WTC11 (cell line): ENCODE results near the gene INHBB. TPM values are rescaled to one million over a fixed set of nuclear protein-coding genes. Genes with fewer than 3 reads are reported as not detected.
A peak's percentile ranks its signal among the peaks of the same experiment; 100 is the strongest.

Source experiments
- ATAC-seq: fragments of 200-7000 bp; cut with Tn5 transposase; 2 replicates; pipeline ENCODE4 v1.10.0; 2021; ENCODE audit warnings: mild to moderate bottlenecking, moderate library complexity
- CTCF ChIA-PET: fragments of 300-600 bp; sonication (Branson Sonifier 250); formaldehyde crosslinking; loops from one replicate; lab custom pipeline; 2021; ENCODE audit warnings: antibody characterized with exemption; lab: Charles Lee
- POLR2A ChIA-PET: fragments of 350-600 bp; sonication (Branson Sonifier 250); formaldehyde crosslinking; loops from one replicate; lab custom pipeline; 2021; ENCODE audit warnings: antibody characterized with exemption; lab: Charles Lee
- DNase-seq: peaks from one replicate; pipeline ENCODE4 v3.0.0; 2021; ENCODE audit warnings: low spot score
- H3K27ac Mint-ChIP-seq: 2 replicates; pipeline ENCODE4 v1.8.0; 2021; ENCODE audit warnings: mixed read lengths
- H3K27me3 Mint-ChIP-seq: 2 replicates; pipeline ENCODE4 v1.8.0; 2021; ENCODE audit warnings: low read depth, mild to moderate bottlenecking, moderate library complexity, mixed read lengths
- H3K36me3 Mint-ChIP-seq: 2 replicates; pipeline ENCODE4 v1.8.0; 2021; ENCODE audit warnings: mixed read lengths
- H3K4me1 Mint-ChIP-seq: 2 replicates; pipeline ENCODE4 v1.8.0; 2022; ENCODE audit warnings: mixed read lengths
- H3K4me3 Mint-ChIP-seq: 2 replicates; pipeline ENCODE4 v1.8.0; 2021; ENCODE audit warnings: mild to moderate bottlenecking, moderate library complexity, mixed read lengths
- H3K9me3 Mint-ChIP-seq: 2 replicates; pipeline ENCODE4 v1.8.0; 2021; ENCODE audit warnings: mixed read lengths
- CDX4 ChIP-seq: fragments of 250-450 bp; sonication (Bioruptor Pico); IDR thresholded peaks from 2 replicates; pipeline ENCODE4 v1.9.0; 2021; ENCODE audit warnings: moderate library complexity, mild to moderate bottlenecking, inconsistent platforms, borderline replicate concordance
- CREM ChIP-seq: sonication (generic); formaldehyde crosslinking; IDR thresholded peaks from 2 replicates; pipeline ENCODE4 v1.8.1; 2022; ENCODE audit warnings: mild to moderate bottlenecking, missing genetic modification reagents, moderate library complexity
- ESRRA ChIP-seq: sonication (generic); formaldehyde crosslinking; IDR thresholded peaks from 2 replicates; pipeline ENCODE4 v1.8.1; 2022; ENCODE audit warnings: mild to moderate bottlenecking, missing genetic modification reagents, borderline replicate concordance
- ETV6 ChIP-seq: sonication (generic); formaldehyde crosslinking; IDR thresholded peaks from 2 replicates; pipeline ENCODE4 v1.8.1; 2022; ENCODE audit warnings: mild to moderate bottlenecking, missing genetic modification reagents
- FOXJ3 ChIP-seq: sonication (generic); formaldehyde crosslinking; IDR thresholded peaks from 2 replicates; pipeline ENCODE4 v1.9.0; 2021; ENCODE audit warnings: missing genetic modification reagents, mild to moderate bottlenecking, borderline replicate concordance
- GRHL2 ChIP-seq: fragments of 250-450 bp; sonication (Bioruptor Pico); IDR thresholded peaks from 2 replicates; pipeline ENCODE4 v1.8.0; 2022; ENCODE audit warnings: mild to moderate bottlenecking, moderate library complexity; ENCODE audit not compliant: insufficient replicate concordance, severe bottlenecking
- GTF2I ChIP-seq: fragments of 250-450 bp; sonication (Bioruptor Pico); conservative IDR thresholded peaks from 2 replicates; pipeline ENCODE4 v1.4.0; 2021; ENCODE audit warnings: mild to moderate bottlenecking
- MYBL2 ChIP-seq: sonication (generic); formaldehyde crosslinking; IDR thresholded peaks from 2 replicates; pipeline ENCODE4 v1.8.1; 2023; ENCODE audit warnings: mild to moderate bottlenecking, moderate library complexity, missing genetic modification reagents
- NFE2L1 ChIP-seq: sonication (generic); formaldehyde crosslinking; IDR thresholded peaks from 2 replicates; pipeline ENCODE4 v1.8.1; 2023; ENCODE audit warnings: missing genetic modification reagents
- NR3C1 ChIP-seq: sonication (generic); formaldehyde crosslinking; conservative IDR thresholded peaks from 2 replicates; pipeline ENCODE4 v1.8.1; 2023; ENCODE audit warnings: low read depth, mild to moderate bottlenecking, missing genetic modification reagents
- OVOL2 ChIP-seq: fragments of 250-450 bp; sonication (Bioruptor Pico); IDR thresholded peaks from 2 replicates; pipeline ENCODE4 v1.9.0; 2021; ENCODE audit warnings: mild to moderate bottlenecking, borderline replicate concordance
- ZNF219 ChIP-seq: sonication (generic); formaldehyde crosslinking; IDR thresholded peaks from 2 replicates; pipeline ENCODE4 v1.8.0; 2023; ENCODE audit warnings: missing genetic modification reagents, mild to moderate bottlenecking, borderline replicate concordance
- ZNF263 ChIP-seq: sonication (generic); formaldehyde crosslinking; IDR thresholded peaks from 2 replicates; pipeline ENCODE4 v1.8.1; 2022; ENCODE audit warnings: low read depth, mild to moderate bottlenecking, moderate library complexity, missing genetic modification reagents
- ZNF416 ChIP-seq: fragments of 250-450 bp; sonication (Bioruptor Pico); IDR thresholded peaks from 2 replicates; pipeline ENCODE4 v1.9.0; 2021; ENCODE audit warnings: mild to moderate bottlenecking, inconsistent platforms
- ZNF423 ChIP-seq: fragments of 250-450 bp; sonication (Bioruptor Pico); IDR thresholded peaks from 2 replicates; pipeline ENCODE4 v2.1.2; 2022; ENCODE audit warnings: mild to moderate bottlenecking, moderate library complexity
- ZNF425 ChIP-seq: fragments of 250-450 bp; sonication (Bioruptor Pico); conservative IDR thresholded peaks from 2 replicates; pipeline ENCODE4 v1.9.0; 2021; ENCODE audit warnings: mild to moderate bottlenecking
- total RNA-seq: library from RNA; stranded (reverse); gene quantifications from 3 replicates; pipeline ENCODE4 v1.2.3, GENCODE V29; 2021
- TF ChIP-seq, protein P1 (sequence below): sonication (generic); formaldehyde crosslinking; conservative IDR thresholded peaks from 2 replicates; pipeline ENCODE4 v1.8.1; 2022; ENCODE audit warnings: mild to moderate bottlenecking, missing genetic modification reagents
- TF ChIP-seq, protein P2 (sequence below): sonication (generic); formaldehyde crosslinking; IDR thresholded peaks from 2 replicates; pipeline ENCODE4 v1.8.1; 2022; ENCODE audit warnings: mild to moderate bottlenecking, missing genetic modification reagents, moderate library complexity, borderline replicate concordance
- TF ChIP-seq, protein P3 (sequence below): sonication (generic); formaldehyde crosslinking; IDR thresholded peaks from 2 replicates; pipeline ENCODE4 v1.8.1; 2023; ENCODE audit warnings: mild to moderate bottlenecking, missing genetic modification reagents, moderate library complexity
- TF ChIP-seq, protein P4 (sequence below): sonication (generic); formaldehyde crosslinking; IDR thresholded peaks from 2 replicates; pipeline ENCODE4 v1.8.1; 2023; ENCODE audit warnings: mild to moderate bottlenecking, moderate library complexity, missing genetic modification reagents
- TF ChIP-seq, protein P5 (sequence below): sonication (generic); formaldehyde crosslinking; IDR thresholded peaks from 2 replicates; pipeline ENCODE4 v1.8.0; 2022; ENCODE audit warnings: mild to moderate bottlenecking, missing genetic modification reagents
- TF ChIP-seq, protein P6 (sequence below): fragments of 250-450 bp; sonication (Bioruptor Pico); IDR thresholded peaks from 2 replicates; pipeline ENCODE4 v1.9.0; 2021; ENCODE audit warnings: mild to moderate bottlenecking
- TF ChIP-seq, protein P7 (sequence below): sonication (generic); formaldehyde crosslinking; IDR thresholded peaks from 2 replicates; pipeline ENCODE4 v1.8.1; 2023; ENCODE audit warnings: mild to moderate bottlenecking, missing genetic modification reagents, moderate library complexity

The INHBB gene
- total RNA-seq, 1 experiment from 2014 or later = 0.26 TPM

DNA sequence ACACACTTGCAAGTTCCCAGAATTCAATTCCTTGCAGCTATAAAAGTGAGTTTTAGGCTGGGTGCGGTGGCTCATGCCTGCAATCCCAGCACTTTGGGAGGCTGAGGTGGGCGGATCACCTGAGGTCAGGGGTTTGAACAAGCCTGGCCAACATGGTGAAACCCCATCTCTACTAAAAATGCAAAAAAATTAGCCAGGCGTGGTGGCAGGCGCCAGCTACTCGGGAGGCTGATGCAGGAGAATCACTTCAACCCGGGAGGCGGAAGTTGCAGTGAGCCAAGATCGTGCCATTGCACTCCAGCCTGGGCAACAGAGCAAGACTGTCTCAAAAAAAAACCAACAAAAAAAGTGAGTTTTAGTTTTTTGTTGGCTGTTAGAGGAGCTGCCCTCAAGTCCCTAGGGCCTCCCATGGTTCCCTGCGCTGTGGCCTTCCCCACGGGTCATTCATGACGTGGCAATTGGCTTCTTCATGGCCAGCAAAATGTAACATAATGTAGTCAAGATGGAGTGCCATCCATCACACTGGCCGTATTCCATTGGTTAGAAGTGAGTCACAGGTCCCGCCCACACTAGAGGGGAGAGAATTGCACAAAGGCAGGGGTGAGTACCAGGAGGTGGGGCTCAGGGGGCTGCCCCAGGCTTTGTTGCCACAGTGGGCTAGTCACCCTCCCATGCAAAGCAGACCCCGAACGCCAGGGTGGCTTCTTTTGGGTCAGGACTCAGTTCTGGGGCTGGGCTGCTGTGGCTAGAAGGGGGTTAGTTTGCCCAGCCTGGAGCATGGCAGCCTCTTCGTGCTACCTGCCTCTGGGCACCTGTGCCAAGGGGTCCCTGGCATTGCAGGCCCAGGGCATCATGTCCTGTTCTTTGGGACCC, 37.7 kb upstream of the INHBB start:
- Mint-ChIP-seq H3K27me3 (peaks cover 64% of the 10 kb centered on the region), H3K4me1 (peaks cover 9% of the 10 kb centered on the region), H3K4me3 (no peak overlapping the region), H3K27ac (no peak overlapping the region), H3K36me3 (no peaks in the 10 kb centered on the region), H3K9me3 (no peaks in the 10 kb centered on the region)
- no peak for TF ChIP-seq ZNF425
- TF ChIP-seq, protein P1, sequence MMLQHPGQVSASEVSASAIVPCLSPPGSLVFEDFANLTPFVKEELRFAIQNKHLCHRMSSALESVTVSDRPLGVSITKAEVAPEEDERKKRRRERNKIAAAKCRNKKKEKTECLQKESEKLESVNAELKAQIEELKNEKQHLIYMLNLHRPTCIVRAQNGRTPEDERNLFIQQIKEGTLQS = no peak
- TF ChIP-seq, protein P2, sequence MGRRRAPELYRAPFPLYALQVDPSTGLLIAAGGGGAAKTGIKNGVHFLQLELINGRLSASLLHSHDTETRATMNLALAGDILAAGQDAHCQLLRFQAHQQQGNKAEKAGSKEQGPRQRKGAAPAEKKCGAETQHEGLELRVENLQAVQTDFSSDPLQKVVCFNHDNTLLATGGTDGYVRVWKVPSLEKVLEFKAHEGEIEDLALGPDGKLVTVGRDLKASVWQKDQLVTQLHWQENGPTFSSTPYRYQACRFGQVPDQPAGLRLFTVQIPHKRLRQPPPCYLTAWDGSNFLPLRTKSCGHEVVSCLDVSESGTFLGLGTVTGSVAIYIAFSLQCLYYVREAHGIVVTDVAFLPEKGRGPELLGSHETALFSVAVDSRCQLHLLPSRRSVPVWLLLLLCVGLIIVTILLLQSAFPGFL (CRISPR knock-in tag) = no peak
- TF ChIP-seq OVOL2 (CRISPR knock-in tag) = no peak
- TF ChIP-seq, protein P3, sequence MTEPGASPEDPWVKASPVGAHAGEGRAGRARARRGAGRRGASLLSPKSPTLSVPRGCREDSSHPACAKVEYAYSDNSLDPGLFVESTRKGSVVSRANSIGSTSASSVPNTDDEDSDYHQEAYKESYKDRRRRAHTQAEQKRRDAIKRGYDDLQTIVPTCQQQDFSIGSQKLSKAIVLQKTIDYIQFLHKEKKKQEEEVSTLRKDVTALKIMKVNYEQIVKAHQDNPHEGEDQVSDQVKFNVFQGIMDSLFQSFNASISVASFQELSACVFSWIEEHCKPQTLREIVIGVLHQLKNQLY (CRISPR knock-in tag) = no peak
- TF ChIP-seq, protein P4, sequence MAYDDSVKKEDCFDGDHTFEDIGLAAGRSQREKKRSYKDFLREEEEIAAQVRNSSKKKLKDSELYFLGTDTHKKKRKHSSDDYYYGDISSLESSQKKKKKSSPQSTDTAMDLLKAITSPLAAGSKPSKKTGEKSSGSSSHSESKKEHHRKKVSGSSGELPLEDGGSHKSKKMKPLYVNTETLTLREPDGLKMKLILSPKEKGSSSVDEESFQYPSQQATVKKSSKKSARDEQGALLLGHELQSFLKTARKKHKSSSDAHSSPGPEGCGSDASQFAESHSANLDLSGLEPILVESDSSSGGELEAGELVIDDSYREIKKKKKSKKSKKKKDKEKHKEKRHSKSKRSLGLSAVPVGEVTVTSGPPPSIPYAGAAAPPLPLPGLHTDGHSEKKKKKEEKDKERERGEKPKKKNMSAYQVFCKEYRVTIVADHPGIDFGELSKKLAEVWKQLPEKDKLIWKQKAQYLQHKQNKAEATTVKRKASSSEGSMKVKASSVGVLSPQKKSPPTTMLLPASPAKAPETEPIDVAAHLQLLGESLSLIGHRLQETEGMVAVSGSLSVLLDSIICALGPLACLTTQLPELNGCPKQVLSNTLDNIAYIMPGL = no peak
- TF ChIP-seq ZNF416 (CRISPR knock-in tag) = no peak
- TF ChIP-seq, protein P5, sequence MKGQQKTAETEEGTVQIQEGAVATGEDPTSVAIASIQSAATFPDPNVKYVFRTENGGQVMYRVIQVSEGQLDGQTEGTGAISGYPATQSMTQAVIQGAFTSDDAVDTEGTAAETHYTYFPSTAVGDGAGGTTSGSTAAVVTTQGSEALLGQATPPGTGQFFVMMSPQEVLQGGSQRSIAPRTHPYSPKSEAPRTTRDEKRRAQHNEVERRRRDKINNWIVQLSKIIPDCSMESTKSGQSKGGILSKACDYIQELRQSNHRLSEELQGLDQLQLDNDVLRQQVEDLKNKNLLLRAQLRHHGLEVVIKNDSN (CRISPR knock-in tag) = no peak
- TF ChIP-seq, protein P6, sequence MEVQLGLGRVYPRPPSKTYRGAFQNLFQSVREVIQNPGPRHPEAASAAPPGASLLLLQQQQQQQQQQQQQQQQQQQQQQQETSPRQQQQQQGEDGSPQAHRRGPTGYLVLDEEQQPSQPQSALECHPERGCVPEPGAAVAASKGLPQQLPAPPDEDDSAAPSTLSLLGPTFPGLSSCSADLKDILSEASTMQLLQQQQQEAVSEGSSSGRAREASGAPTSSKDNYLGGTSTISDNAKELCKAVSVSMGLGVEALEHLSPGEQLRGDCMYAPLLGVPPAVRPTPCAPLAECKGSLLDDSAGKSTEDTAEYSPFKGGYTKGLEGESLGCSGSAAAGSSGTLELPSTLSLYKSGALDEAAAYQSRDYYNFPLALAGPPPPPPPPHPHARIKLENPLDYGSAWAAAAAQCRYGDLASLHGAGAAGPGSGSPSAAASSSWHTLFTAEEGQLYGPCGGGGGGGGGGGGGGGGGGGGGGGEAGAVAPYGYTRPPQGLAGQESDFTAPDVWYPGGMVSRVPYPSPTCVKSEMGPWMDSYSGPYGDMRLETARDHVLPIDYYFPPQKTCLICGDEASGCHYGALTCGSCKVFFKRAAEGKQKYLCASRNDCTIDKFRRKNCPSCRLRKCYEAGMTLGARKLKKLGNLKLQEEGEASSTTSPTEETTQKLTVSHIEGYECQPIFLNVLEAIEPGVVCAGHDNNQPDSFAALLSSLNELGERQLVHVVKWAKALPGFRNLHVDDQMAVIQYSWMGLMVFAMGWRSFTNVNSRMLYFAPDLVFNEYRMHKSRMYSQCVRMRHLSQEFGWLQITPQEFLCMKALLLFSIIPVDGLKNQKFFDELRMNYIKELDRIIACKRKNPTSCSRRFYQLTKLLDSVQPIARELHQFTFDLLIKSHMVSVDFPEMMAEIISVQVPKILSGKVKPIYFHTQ = no peak
- TF ChIP-seq GTF2I (CRISPR knock-in tag) = no peak
- no peak for ATAC-seq
- POLR2A ChIA-PET = no interaction called here
- DNase-seq = no peak
- CTCF ChIA-PET = no interaction called here

DNA sequence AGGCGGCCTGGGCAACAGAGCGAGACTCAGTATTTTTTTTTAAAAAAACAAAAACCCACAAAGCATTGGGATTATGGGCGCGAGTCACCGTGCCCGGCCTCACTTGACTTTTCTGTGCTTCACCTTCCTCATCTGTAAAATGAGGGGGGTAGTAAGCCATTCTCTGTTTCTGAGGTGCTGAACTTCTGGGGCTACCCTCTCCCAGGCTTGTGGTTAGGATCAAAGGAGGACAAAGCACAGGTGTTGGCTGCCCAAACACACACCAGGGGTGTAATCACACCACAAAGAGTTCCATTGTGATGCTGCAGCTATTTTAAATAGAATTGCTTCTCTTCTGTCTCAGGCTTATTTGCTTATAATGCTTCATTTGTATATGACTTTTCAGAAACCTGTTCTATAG, 35.8 kb upstream of the INHBB start:
- no peak for DNase-seq
- ATAC-seq = peak; percentile 13; the same call in 1 of the 2 replicates
- Mint-ChIP-seq H3K4me3 (no peak overlapping the region), H3K9me3 (no peaks in the 10 kb centered on the region), H3K4me1 (peaks cover 12% of the 10 kb centered on the region), H3K27ac (no peak overlapping the region), H3K27me3 (peaks cover 78% of the 10 kb centered on the region), H3K36me3 (no peaks in the 10 kb centered on the region)
- ChIA-PET CTCF (interaction anchor here (0.9 to 1.6 kb wide), 4 partner anchors 27 to 243 kb away, joined by 3 to 4 read pairs (median 3); no protein-coding TSS in a partner anchor), POLR2A (no interaction called here)
- TF ChIP-seq MYBL2 (CRISPR knock-in tag) (no peak), CREM (CRISPR knock-in tag) (no peak), CDX4 (CRISPR knock-in tag) (no peak), ZNF423 (CRISPR knock-in tag) (no peak), ZNF219 (CRISPR knock-in tag) (no peak), ZNF263 (CRISPR knock-in tag) (no peak), NR3C1 (CRISPR knock-in tag) (no peak), ZNF416 (CRISPR knock-in tag) (no peak), GRHL2 (no peak), ETV6 (CRISPR knock-in tag) (no peak), FOXJ3 (no peak), NFE2L1 (CRISPR knock-in tag) (no peak), ESRRA (CRISPR knock-in tag) (no peak)
- TF ChIP-seq, protein P7, sequence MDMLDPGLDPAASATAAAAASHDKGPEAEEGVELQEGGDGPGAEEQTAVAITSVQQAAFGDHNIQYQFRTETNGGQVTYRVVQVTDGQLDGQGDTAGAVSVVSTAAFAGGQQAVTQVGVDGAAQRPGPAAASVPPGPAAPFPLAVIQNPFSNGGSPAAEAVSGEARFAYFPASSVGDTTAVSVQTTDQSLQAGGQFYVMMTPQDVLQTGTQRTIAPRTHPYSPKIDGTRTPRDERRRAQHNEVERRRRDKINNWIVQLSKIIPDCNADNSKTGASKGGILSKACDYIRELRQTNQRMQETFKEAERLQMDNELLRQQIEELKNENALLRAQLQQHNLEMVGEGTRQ = no peak
